GM12892 (cell line): ENCODE results near the gene IGF1R.

Experiments used
- POLR2A ChIP-seq: IDR thresholded peaks from 2 replicates; pipeline ENCODE4 v1.6.1; 2011; ENCODE audit warnings: low read depth, low read length, control low read depth
- POLR2AphosphoS5 ChIP-seq: IDR thresholded peaks from 2 replicates; pipeline ENCODE4 v1.6.1; 2011; ENCODE audit warnings: low read depth, low read length, control low read depth

GRCh38 chr15:98807262-98807661 is 158.9 kb downstream of the IGF1R start:
- TF ChIP-seq POLR2AphosphoS5 (no peak), POLR2A (no peak)
